Activated naive CD4-positive, alpha-beta T cell treated with anti-CD3 and anti-CD28 coated beads, Interleukin-2, amount 10 ng/mL, durations not matched to agents 7 days and 5 days (primary cell): Measurements from ENCODE around the gene PPP3R1.
A peak's percentile ranks its signal among the peaks of the same experiment; 100 is the strongest.

Experiments used
- CTCF ChIA-PET: fragments of 350-600 bp; sonication (Branson Sonifier 250); formaldehyde crosslinking; loops from one replicate; lab custom pipeline; 2021; ENCODE audit warnings: antibody characterized with exemption; lab: Charles Lee
- DNase-seq: peaks from one replicate; pipeline ENCODE4 v3.0.0-alpha.2; 2020
- H3K27ac Mint-ChIP-seq: one replicate; pipeline ENCODE4 v1.8.0; 2021; ENCODE audit warnings: mild to moderate bottlenecking, moderate library complexity, mixed read lengths
- H3K27me3 Mint-ChIP-seq: one replicate; pipeline ENCODE4 v1.8.0; 2021; ENCODE audit warnings: mild to moderate bottlenecking, mixed read lengths
- H3K36me3 Mint-ChIP-seq: one replicate; pipeline ENCODE4 v1.8.0; 2021; ENCODE audit warnings: mixed read lengths
- H3K4me1 Mint-ChIP-seq: one replicate; pipeline ENCODE4 v1.8.0; 2021; ENCODE audit warnings: mixed read lengths
- H3K4me3 Mint-ChIP-seq: one replicate; pipeline ENCODE4 v1.8.0; 2021; ENCODE audit warnings: mild to moderate bottlenecking, moderate library complexity, mixed read lengths
- H3K9me3 Mint-ChIP-seq: one replicate; pipeline ENCODE4 v1.8.0; 2021; ENCODE audit warnings: mixed read lengths

Gene PPP3R1

GRCh38 chr2:68252400-68253218, at the start of gene PPP3R1:
Gene PPP3R1, minus strand, starts transcription at chr2:68252532. Its CDS starts 405 bp downstream, at chr2:68252127.
- Mint-ChIP-seq H3K4me1 (peaks cover 43% of the 10 kb centered on the region), H3K9me3 (no peaks in the 10 kb centered on the region), H3K27ac (peak within 1 kb of the TSS; percentile 98), H3K36me3 (peaks cover 20% of the 10 kb centered on the region), H3K4me3 (peak within 1 kb of the TSS; percentile 95), H3K27me3 (peaks cover 4% of the 10 kb centered on the region)
- CTCF ChIA-PET = interaction anchor here (0.7 to 1.8 kb wide), 3 partner anchors 30 to 130 kb away, joined by 3 to 6 read pairs (median 3); no protein-coding TSS in a partner anchor
- peak; percentile 97 for DNase-seq

GRCh38 chr2:68295516-68295915, 43.2 kb upstream of the PPP3R1 start:
- no peak for DNase-seq
- no peaks in the 10 kb centered on the region for H3K36me3 Mint-ChIP-seq
- no peak overlapping the region for H3K4me3 Mint-ChIP-seq
- no peaks in the 10 kb centered on the region for H3K4me1 Mint-ChIP-seq
- no peaks in the 10 kb centered on the region for H3K9me3 Mint-ChIP-seq
- CTCF ChIA-PET = interaction anchor here (1.8 to 4.9 kb wide), 2 partner anchors 11 to 173 kb away, joined by 5 to 28 read pairs; no protein-coding TSS in a partner anchor
- H3K27ac Mint-ChIP-seq = no peak overlapping the region
- peaks cover 5% of the 10 kb centered on the region for H3K27me3 Mint-ChIP-seq

GRCh38 chr2:68294913-68295312, 42.6 kb upstream of the PPP3R1 start:
- no peak overlapping the region for H3K27ac Mint-ChIP-seq
- CTCF ChIA-PET = interaction anchor here (1.8 to 4.9 kb wide), 2 partner anchors 11 to 173 kb away, joined by 5 to 28 read pairs; no protein-coding TSS in a partner anchor
- no peaks in the 10 kb centered on the region for H3K9me3 Mint-ChIP-seq
- H3K27me3 Mint-ChIP-seq = no peaks in the 10 kb centered on the region
- H3K36me3 Mint-ChIP-seq = no peaks in the 10 kb centered on the region
- no peak overlapping the region for H3K4me3 Mint-ChIP-seq
- no peak for DNase-seq
- no peaks in the 10 kb centered on the region for H3K4me1 Mint-ChIP-seq

GRCh38 chr2:68294187-68294586, 41.9 kb upstream of the PPP3R1 start:
- no peaks in the 10 kb centered on the region for H3K4me1 Mint-ChIP-seq
- no peaks in the 10 kb centered on the region for H3K36me3 Mint-ChIP-seq
- peaks cover 4% of the 10 kb centered on the region for H3K27me3 Mint-ChIP-seq
- DNase-seq = no peak
- H3K27ac Mint-ChIP-seq = no peak overlapping the region
- CTCF ChIA-PET = interaction anchor here (1.8 to 4.9 kb wide), 3 partner anchors 10 to 172 kb away, joined by 5 to 28 read pairs (median 8); no protein-coding TSS in a partner anchor
- H3K9me3 Mint-ChIP-seq = no peaks in the 10 kb centered on the region
- H3K4me3 Mint-ChIP-seq = no peak overlapping the region

- Mint-ChIP-seq H3K27ac (no peak overlapping the region), H3K27me3 (peaks cover 4% of the 10 kb centered on the region), H3K9me3 (no peaks in the 10 kb centered on the region), H3K4me3 (no peak overlapping the region), H3K4me1 (no peaks in the 10 kb centered on the region), H3K36me3 (no peaks in the 10 kb centered on the region)
- CTCF ChIA-PET = interaction anchor here (0.9 to 4.9 kb wide), 6 partner anchors 9 to 262 kb away, joined by 3 to 28 read pairs (median 6); no protein-coding TSS in a partner anchor
- DNase-seq = no peak
Observed at GRCh38 chr2:68293755-68294154, 41.4 kb upstream of the PPP3R1 start.

- no peak overlapping the region for H3K27ac Mint-ChIP-seq
- H3K36me3 Mint-ChIP-seq = no peaks in the 10 kb centered on the region
- no peak for DNase-seq
- CTCF ChIA-PET = interaction anchor here (0.8 to 4.9 kb wide), 11 partner anchors 9 to 261 kb away, joined by 3 to 28 read pairs (median 4); no protein-coding TSS in a partner anchor
- H3K4me3 Mint-ChIP-seq = no peak overlapping the region
- H3K4me1 Mint-ChIP-seq = no peaks in the 10 kb centered on the region
- peaks cover 10% of the 10 kb centered on the region for H3K27me3 Mint-ChIP-seq
- H3K9me3 Mint-ChIP-seq = no peaks in the 10 kb centered on the region
Observed at GRCh38 chr2:68293024-68293423, 40.7 kb upstream of the PPP3R1 start.

GRCh38 chr2:68292108-68292710, 39.9 kb upstream of the PPP3R1 start:
- no peaks in the 10 kb centered on the region for H3K4me1 Mint-ChIP-seq
- no peaks in the 10 kb centered on the region for H3K36me3 Mint-ChIP-seq
- peak; percentile 33 for DNase-seq
- H3K27ac Mint-ChIP-seq = no peak overlapping the region
- H3K4me3 Mint-ChIP-seq = no peak overlapping the region
- no peaks in the 10 kb centered on the region for H3K9me3 Mint-ChIP-seq
- CTCF ChIA-PET = interaction anchor here (0.7 to 4.9 kb wide), 17 partner anchors 8 to 253 kb away, joined by 3 to 28 read pairs (median 4); no protein-coding TSS in a partner anchor
- H3K27me3 Mint-ChIP-seq = peaks cover 17% of the 10 kb centered on the region

- CTCF ChIA-PET = interaction anchor here (0.7 to 4.9 kb wide), 10 partner anchors 7 to 252 kb away, joined by 3 to 28 read pairs (median 4); no protein-coding TSS in a partner anchor
- Mint-ChIP-seq H3K4me1 (no peaks in the 10 kb centered on the region), H3K27me3 (peaks cover 21% of the 10 kb centered on the region), H3K4me3 (no peak overlapping the region), H3K9me3 (no peaks in the 10 kb centered on the region), H3K36me3 (no peaks in the 10 kb centered on the region), H3K27ac (no peak overlapping the region)
- no peak for DNase-seq
Observed at GRCh38 chr2:68291314-68291713, 39.0 kb upstream of the PPP3R1 start.

- H3K4me1 Mint-ChIP-seq = no peaks in the 10 kb centered on the region
- H3K27me3 Mint-ChIP-seq = peaks cover 21% of the 10 kb centered on the region
- no peak overlapping the region for H3K4me3 Mint-ChIP-seq
- H3K27ac Mint-ChIP-seq = no peak overlapping the region
- CTCF ChIA-PET = interaction anchor here (0.7 to 4.9 kb wide), 5 partner anchors 7 to 169 kb away, joined by 4 to 28 read pairs (median 5); no protein-coding TSS in a partner anchor
- H3K36me3 Mint-ChIP-seq = no peaks in the 10 kb centered on the region
- no peak for DNase-seq
- no peaks in the 10 kb centered on the region for H3K9me3 Mint-ChIP-seq
Observed at GRCh38 chr2:68290901-68291300, 38.6 kb upstream of the PPP3R1 start.

GRCh38 chr2:68287580-68288441, 35.5 kb upstream of the PPP3R1 start:
- no peak overlapping the region for H3K27ac Mint-ChIP-seq
- no peaks in the 10 kb centered on the region for H3K4me1 Mint-ChIP-seq
- H3K9me3 Mint-ChIP-seq = no peaks in the 10 kb centered on the region
- no peak for DNase-seq
- CTCF ChIA-PET = interaction anchor here (2.5 kb wide), 1 partner anchor 166 kb away, joined by 6 read pairs; no protein-coding TSS in a partner anchor
- no peak overlapping the region for H3K4me3 Mint-ChIP-seq
- no peaks in the 10 kb centered on the region for H3K36me3 Mint-ChIP-seq
- H3K27me3 Mint-ChIP-seq = peaks cover 26% of the 10 kb centered on the region

- DNase-seq = no peak
- Mint-ChIP-seq H3K9me3 (no peaks in the 10 kb centered on the region), H3K36me3 (no peaks in the 10 kb centered on the region), H3K27me3 (peaks cover 35% of the 10 kb centered on the region), H3K4me1 (no peaks in the 10 kb centered on the region), H3K4me3 (no peak overlapping the region), H3K27ac (no peak overlapping the region)
- CTCF ChIA-PET = interaction anchor here (0.6 to 5.7 kb wide), 5 partner anchors 8 to 161 kb away, joined by 3 to 82 read pairs (median 4); no protein-coding TSS in a partner anchor
Observed at GRCh38 chr2:68284896-68285295, 32.6 kb upstream of the PPP3R1 start.

- Mint-ChIP-seq H3K36me3 (no peaks in the 10 kb centered on the region), H3K27ac (no peak overlapping the region), H3K9me3 (no peaks in the 10 kb centered on the region), H3K4me1 (no peaks in the 10 kb centered on the region), H3K4me3 (no peak overlapping the region), H3K27me3 (peaks cover 29% of the 10 kb centered on the region)
- CTCF ChIA-PET = interaction anchor here (0.6 to 5.7 kb wide), 10 partner anchors 10 to 159 kb away, joined by 3 to 82 read pairs (median 3); partner anchors contain the start of gene PPP3R1
- DNase-seq = no peak
Observed at GRCh38 chr2:68283419-68283812, 31.1 kb upstream of the PPP3R1 start.

- H3K27ac Mint-ChIP-seq = no peak overlapping the region
- H3K4me1 Mint-ChIP-seq = no peaks in the 10 kb centered on the region
- no peak overlapping the region for H3K4me3 Mint-ChIP-seq
- H3K36me3 Mint-ChIP-seq = no peaks in the 10 kb centered on the region
- H3K9me3 Mint-ChIP-seq = no peaks in the 10 kb centered on the region
- peak; percentile 27 for DNase-seq
- CTCF ChIA-PET = interaction anchor here (0.7 to 5.7 kb wide), 13 partner anchors 10 to 392 kb away, joined by 3 to 82 read pairs (median 3); partner anchors contain the start of genes C1D and PPP3R1
- peaks cover 24% of the 10 kb centered on the region for H3K27me3 Mint-ChIP-seq
Observed at GRCh38 chr2:68282811-68283418, 30.6 kb upstream of the PPP3R1 start.
